Measurements from ENCODE around the gene C1S. TPM values are rescaled to one million over a fixed set of nuclear protein-coding genes. Genes with fewer than 3 reads are reported as not detected.

C1S gene
- total RNA-seq, 2 donors from 2014 or later: 105 to 157 TPM

DNA sequence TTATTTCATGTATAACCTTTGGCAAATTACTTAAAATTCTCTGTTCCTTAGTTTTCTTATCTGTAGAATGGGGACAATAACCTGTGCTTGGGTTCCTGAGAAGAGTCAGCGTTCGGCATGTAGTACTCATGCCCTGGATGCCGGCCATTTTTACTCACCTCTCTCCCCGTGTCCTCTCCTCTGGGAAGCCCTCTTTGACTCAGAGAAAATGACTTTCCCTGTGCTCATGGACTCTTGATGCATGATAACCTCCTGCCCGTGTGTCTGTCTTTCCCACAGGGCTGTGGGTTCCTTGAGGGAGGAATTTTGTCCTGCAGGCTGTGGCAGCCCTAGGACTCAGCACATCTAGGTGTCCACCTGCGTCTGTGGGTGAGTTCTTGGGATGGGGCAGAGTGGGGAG is 54.3 kb downstream of the C1S start:
- intact Hi-C loops (cut with DNase I): loop anchor here (10.0 kb wide), 1 partner anchor 70 kb away; no protein-coding TSS in a partner anchor
- ATAC-seq (no peak), DNase-seq (no peak)
- H3K4me1 ChIP-seq: peaks cover 5% of the 10 kb centered on the region
- no peaks in the 10 kb centered on the region for H3K36me3 ChIP-seq (replicated peaks in 1 of 2; ENCODE audit: insufficient read depth in 1 of 2, low read depth in 2 of 2)
- H3K27me3 ChIP-seq: no peaks in the 10 kb centered on the region
- WGBS, 2 donors: 86 to 87% methylated on average over 6 of the region's 6 CpGs
- no peaks in the 10 kb centered on the region for H3K9me3 ChIP-seq
- H3K27ac ChIP-seq: no peak overlapping the region
- no peak overlapping the region for H3K4me3 ChIP-seq
- no peak for TF ChIP-seq POLR2A (IDR thresholded peaks at IDR 0.05)
- TF ChIP-seq, protein P1, sequence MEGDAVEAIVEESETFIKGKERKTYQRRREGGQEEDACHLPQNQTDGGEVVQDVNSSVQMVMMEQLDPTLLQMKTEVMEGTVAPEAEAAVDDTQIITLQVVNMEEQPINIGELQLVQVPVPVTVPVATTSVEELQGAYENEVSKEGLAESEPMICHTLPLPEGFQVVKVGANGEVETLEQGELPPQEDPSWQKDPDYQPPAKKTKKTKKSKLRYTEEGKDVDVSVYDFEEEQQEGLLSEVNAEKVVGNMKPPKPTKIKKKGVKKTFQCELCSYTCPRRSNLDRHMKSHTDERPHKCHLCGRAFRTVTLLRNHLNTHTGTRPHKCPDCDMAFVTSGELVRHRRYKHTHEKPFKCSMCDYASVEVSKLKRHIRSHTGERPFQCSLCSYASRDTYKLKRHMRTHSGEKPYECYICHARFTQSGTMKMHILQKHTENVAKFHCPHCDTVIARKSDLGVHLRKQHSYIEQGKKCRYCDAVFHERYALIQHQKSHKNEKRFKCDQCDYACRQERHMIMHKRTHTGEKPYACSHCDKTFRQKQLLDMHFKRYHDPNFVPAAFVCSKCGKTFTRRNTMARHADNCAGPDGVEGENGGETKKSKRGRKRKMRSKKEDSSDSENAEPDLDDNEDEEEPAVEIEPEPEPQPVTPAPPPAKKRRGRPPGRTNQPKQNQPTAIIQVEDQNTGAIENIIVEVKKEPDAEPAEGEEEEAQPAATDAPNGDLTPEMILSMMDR (IDR thresholded peaks at IDR 0.05): no peak

DNA sequence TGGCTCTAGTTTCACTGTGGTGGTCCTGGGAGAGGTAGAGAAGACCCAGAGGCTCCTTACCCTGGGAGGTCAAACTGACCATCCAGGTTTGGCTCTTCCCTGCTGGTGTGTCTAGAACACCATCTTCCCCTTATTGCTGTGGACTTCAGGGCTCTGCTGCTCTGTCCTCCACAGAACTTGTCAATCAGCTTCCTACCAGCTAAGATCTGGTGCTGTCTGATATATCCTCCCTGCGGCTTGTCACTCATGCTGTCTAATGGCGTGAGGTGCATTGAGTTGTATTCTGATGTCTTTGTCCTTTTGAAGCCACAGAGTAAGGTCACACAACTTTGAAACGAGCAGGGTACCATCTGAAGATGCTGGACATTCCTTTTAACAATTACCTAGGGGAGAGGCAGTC is 55.7 kb downstream of the C1S start:
- Histone ChIP-seq H3K9me3 (no peaks in the 10 kb centered on the region), H3K27me3 (no peaks in the 10 kb centered on the region), H3K36me3 (replicated peaks in 1 of 2; ENCODE audit: insufficient read depth in 1 of 2, low read depth in 2 of 2) (no peaks in the 10 kb centered on the region), H3K4me1 (peaks cover 5% of the 10 kb centered on the region), H3K4me3 (no peak overlapping the region), H3K27ac (no peak overlapping the region)
- WGBS, 2 donors: 72 to 73% methylated on average over 3 of the region's 3 CpGs
- intact Hi-C loops (cut with DNase I): loop anchor here (10.0 kb wide), 1 partner anchor 71 kb away; no protein-coding TSS in a partner anchor
- DNase-seq: no peak
- no peak for TF ChIP-seq POLR2A (IDR thresholded peaks at IDR 0.05)
- TF ChIP-seq, protein P1 (IDR thresholded peaks at IDR 0.05): no peak
- ATAC-seq: no peak

DNA sequence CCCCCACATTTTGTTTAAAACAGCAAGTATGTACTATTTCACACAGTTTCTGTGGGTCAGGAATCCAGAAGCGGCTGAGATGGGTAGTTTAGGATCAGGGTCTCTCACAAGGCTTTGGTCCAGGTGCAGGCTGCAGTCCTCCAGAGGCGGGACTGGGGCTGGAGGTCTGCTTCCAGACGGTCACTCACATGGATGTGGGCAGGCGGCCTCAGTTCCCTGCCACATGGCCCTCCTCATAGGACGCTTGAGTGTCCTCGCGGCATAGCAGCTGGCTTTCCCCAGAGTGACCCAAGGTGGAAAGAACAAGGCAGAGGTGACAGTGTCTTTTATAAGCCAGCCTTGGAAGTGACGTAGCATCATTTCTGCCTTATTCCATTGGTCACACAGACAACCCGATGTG is 56.4 kb downstream of the C1S start:
- H3K27me3 ChIP-seq: no peaks in the 10 kb centered on the region
- H3K36me3 ChIP-seq (replicated peaks in 1 of 2; ENCODE audit: insufficient read depth in 1 of 2, low read depth in 2 of 2): no peaks in the 10 kb centered on the region
- H3K9me3 ChIP-seq: no peaks in the 10 kb centered on the region
- WGBS, 2 donors: 82 to 89% methylated on average over 6 to 9 of the region's 9 CpGs
- TF ChIP-seq POLR2A (IDR thresholded peaks at IDR 0.05): no peak
- TF ChIP-seq, protein P1 (IDR thresholded peaks at IDR 0.05): no peak
- no peak for ATAC-seq
- intact Hi-C loops (cut with DNase I): loop anchor here (10.0 kb wide), 1 partner anchor 72 kb away; no protein-coding TSS in a partner anchor
- no peak overlapping the region for H3K4me3 ChIP-seq
- H3K27ac ChIP-seq: no peak overlapping the region
- no peak for DNase-seq
- H3K4me1 ChIP-seq: peaks cover 5% of the 10 kb centered on the region

DNA sequence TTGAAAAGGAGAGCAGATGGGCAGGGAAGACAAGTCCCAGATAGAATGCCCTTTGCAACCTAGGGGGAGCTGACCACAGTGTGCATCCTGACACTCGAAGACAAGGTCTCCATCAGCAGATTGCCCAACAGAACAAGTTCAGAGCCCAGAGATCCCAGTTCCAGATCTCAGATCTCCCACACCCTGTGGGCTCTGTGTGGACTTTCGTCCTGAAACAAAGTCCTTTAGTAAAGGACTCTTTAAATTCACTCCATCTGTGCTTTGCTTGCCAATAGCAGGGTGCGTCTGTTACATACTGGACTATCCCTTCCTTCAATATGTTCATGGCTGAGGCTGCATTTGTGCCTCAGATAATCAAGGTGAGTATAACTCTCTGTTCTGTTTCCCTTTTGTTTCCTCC is 57.2 kb downstream of the C1S start:
- no peaks in the 10 kb centered on the region for H3K9me3 ChIP-seq
- intact Hi-C loops (cut with DNase I): loop anchor here (10.0 kb wide), 1 partner anchor 73 kb away; no protein-coding TSS in a partner anchor
- H3K36me3 ChIP-seq (replicated peaks in 1 of 2; ENCODE audit: insufficient read depth in 1 of 2, low read depth in 2 of 2): no peaks in the 10 kb centered on the region
- TF ChIP-seq POLR2A (IDR thresholded peaks at IDR 0.05): no peak
- TF ChIP-seq, protein P1 (IDR thresholded peaks at IDR 0.05): no peak
- peaks cover 5% of the 10 kb centered on the region for H3K4me1 ChIP-seq
- no peak overlapping the region for H3K27ac ChIP-seq
- no peak overlapping the region for H3K4me3 ChIP-seq
- no peak for DNase-seq
- H3K27me3 ChIP-seq: no peaks in the 10 kb centered on the region
- 82% methylated on average over 3 of the region's 3 CpGs for WGBS, 2 donors
- no peak for ATAC-seq

DNA sequence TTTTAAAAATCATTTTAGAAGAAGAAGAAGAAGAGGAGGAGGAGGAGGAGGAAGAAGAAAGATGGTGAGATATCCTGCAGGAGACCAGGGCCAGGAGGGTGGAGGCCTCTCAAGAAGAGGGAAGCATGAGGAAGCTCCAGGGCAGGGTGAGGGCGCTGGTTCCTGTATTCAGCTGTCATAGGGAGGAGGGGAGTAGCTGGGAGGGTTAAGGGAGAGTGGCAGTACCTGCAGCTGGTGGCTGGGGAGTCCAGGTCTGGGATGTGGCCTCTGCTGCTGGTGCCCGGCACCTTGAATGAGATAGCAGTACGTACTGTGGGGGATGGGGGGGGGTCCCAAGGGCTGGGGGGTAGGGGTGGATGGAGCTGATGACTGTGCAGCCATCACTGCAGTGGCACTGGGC is 58.4 kb downstream of the C1S start:
- intact Hi-C loops (cut with DNase I): loop anchor here (10.0 kb wide), 1 partner anchor 74 kb away; no protein-coding TSS in a partner anchor
- H3K27me3 ChIP-seq: no peaks in the 10 kb centered on the region
- no peak overlapping the region for H3K4me3 ChIP-seq
- ATAC-seq: no peak
- peaks cover 9% of the 10 kb centered on the region for H3K4me1 ChIP-seq
- no peak overlapping the region for H3K27ac ChIP-seq
- DNase-seq: no peak
- no peaks in the 10 kb centered on the region for H3K36me3 ChIP-seq (replicated peaks in 1 of 2; ENCODE audit: insufficient read depth in 1 of 2, low read depth in 2 of 2)
- no peaks in the 10 kb centered on the region for H3K9me3 ChIP-seq
- 73 to 78% methylated on average over 3 of the region's 3 CpGs for WGBS, 2 donors
- TF ChIP-seq, protein P1 (IDR thresholded peaks at IDR 0.05): no peak
- no peak for TF ChIP-seq POLR2A (IDR thresholded peaks at IDR 0.05)

Measured in body of pancreas (tissue), 4 donors.